UCSD-AML1 (cell line): ENCODE data around the gene NPFF.

Experiments
- DNase-seq: peaks from one replicate; lab custom pipeline; 2025; ENCODE audit not compliant: unreplicated experiment; lab: John Stamatoyannopoulos, UW

Gene NPFF

GRCh38 chr12:53478865-53479264, 28.4 kb downstream of the NPFF start:
- DNase-seq: no peak

- DNase-seq: no peak
Measured at GRCh38 chr12:53476769-53477209, 30.5 kb downstream of the NPFF start.

GRCh38 chr12:53474819-53475218, 32.5 kb downstream of the NPFF start:
- DNase-seq: no peak

- no peak for DNase-seq
Measured at GRCh38 chr12:53474077-53474476, 33.2 kb downstream of the NPFF start.

- DNase-seq: no peak
Measured at GRCh38 chr12:53472056-53472582, 35.2 kb downstream of the NPFF start.

- DNase-seq: no peak
Measured at GRCh38 chr12:53468282-53468681, 39.0 kb downstream of the NPFF start.

GRCh38 chr12:53467880-53468279, 39.4 kb downstream of the NPFF start:
- DNase-seq: no peak

GRCh38 chr12:53467082-53467481, 40.2 kb downstream of the NPFF start:
- DNase-seq: no peak

GRCh38 chr12:53466640-53467039, 40.6 kb downstream of the NPFF start:
- no peak for DNase-seq

GRCh38 chr12:53465679-53466078, 41.6 kb downstream of the NPFF start:
- no peak for DNase-seq

GRCh38 chr12:53464685-53465418, 42.4 kb downstream of the NPFF start:
- DNase-seq: no peak

- DNase-seq: no peak
Measured at GRCh38 chr12:53463802-53464560, 43.3 kb downstream of the NPFF start.

- DNase-seq: no peak
Measured at GRCh38 chr12:53462935-53463334, 44.3 kb downstream of the NPFF start.

- no peak for DNase-seq
Measured at GRCh38 chr12:53461591-53461990, 45.7 kb downstream of the NPFF start.

- DNase-seq: no peak
Measured at GRCh38 chr12:53461059-53461458, 46.2 kb downstream of the NPFF start.

- DNase-seq: no peak
Measured at GRCh38 chr12:53459097-53459496, 48.2 kb downstream of the NPFF start.
